ENCODE data around the gene SIGLEC9.

The SIGLEC9 gene

DNA sequence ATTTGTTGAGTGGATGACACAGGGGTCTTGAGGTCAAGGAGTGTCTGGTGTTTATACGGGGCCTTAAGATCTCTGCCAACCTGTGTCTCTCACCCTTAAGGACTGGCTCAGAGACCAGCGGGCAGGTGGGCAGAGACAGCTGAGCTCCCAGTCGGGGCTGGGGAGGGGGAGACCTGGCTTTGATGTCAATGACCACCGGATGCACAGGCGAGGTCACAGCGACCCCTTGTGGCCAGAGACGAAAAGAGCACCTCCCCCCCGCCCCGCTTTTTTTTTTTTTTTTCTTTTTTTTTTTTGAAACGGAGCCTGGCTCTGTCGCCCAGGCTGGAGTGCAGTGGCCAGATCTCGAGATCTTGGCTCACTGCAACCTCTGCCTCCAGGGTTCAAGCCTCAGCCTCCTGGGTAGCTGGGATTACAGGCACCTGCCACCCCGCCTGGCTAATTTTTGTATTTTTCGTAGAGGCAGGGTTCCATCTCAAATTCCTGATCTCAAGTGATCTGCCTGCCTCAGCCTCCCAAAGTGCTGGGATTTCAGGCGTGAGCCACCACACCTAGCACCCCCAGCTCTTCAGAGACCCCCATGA lies 29.9 kb upstream of the SIGLEC9 start:
- DNase-seq (ENCODE audit: low read depth, low spot score): no peak
- TF ChIP-seq, protein P1, sequence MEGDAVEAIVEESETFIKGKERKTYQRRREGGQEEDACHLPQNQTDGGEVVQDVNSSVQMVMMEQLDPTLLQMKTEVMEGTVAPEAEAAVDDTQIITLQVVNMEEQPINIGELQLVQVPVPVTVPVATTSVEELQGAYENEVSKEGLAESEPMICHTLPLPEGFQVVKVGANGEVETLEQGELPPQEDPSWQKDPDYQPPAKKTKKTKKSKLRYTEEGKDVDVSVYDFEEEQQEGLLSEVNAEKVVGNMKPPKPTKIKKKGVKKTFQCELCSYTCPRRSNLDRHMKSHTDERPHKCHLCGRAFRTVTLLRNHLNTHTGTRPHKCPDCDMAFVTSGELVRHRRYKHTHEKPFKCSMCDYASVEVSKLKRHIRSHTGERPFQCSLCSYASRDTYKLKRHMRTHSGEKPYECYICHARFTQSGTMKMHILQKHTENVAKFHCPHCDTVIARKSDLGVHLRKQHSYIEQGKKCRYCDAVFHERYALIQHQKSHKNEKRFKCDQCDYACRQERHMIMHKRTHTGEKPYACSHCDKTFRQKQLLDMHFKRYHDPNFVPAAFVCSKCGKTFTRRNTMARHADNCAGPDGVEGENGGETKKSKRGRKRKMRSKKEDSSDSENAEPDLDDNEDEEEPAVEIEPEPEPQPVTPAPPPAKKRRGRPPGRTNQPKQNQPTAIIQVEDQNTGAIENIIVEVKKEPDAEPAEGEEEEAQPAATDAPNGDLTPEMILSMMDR (IDR thresholded peaks at IDR 0.05; ENCODE audit: low read depth, low read length): peak; percentile 70
- in situ Hi-C loops (cut with HindIII; ENCODE audit: low sequenced_read_pairs): no loop called here
- H3K4me3 ChIP-seq (ENCODE audit: low read depth, low read length): no peak overlapping the region

DNA sequence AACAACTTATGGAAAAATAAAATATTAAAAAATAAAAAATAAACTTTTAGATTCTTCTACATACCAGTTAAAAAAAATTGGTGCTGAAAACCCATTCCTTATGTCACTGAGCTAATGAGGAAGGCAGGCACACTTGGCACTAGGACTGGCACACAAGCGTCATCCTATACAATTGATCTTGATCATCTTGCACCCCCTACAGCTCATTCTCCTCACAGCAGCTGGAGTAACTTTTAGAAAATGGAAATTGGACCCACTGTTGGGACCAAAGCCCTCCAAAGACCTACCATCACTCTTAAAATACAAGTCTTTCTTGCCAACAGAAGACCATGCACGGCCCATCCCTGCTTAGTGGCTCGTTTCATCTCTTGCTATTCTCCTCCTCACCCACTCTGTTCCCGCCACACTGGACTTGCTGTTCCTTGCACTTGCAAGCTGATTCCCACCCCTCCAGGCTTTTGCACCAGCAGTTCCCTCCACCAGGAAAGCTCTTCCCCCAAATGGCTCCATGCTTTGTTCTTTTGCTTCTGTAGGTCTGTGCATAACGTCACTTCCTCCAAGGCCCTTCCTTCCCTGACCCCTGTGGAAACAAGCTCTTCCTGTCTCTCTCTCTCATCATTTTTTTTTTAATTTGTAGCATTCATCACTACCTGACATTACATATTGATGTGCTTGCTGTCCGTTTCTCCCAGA lies 28.1 kb upstream of the SIGLEC9 start:
- H3K4me3 ChIP-seq (ENCODE audit: low read depth, low read length): no peak overlapping the region
- no peak for DNase-seq (ENCODE audit: low read depth, low spot score)
- TF ChIP-seq, protein P1 (IDR thresholded peaks at IDR 0.05; ENCODE audit: low read depth, low read length): peak; percentile 26
- in situ Hi-C loops (cut with HindIII; ENCODE audit: low sequenced_read_pairs): no loop called here

DNA sequence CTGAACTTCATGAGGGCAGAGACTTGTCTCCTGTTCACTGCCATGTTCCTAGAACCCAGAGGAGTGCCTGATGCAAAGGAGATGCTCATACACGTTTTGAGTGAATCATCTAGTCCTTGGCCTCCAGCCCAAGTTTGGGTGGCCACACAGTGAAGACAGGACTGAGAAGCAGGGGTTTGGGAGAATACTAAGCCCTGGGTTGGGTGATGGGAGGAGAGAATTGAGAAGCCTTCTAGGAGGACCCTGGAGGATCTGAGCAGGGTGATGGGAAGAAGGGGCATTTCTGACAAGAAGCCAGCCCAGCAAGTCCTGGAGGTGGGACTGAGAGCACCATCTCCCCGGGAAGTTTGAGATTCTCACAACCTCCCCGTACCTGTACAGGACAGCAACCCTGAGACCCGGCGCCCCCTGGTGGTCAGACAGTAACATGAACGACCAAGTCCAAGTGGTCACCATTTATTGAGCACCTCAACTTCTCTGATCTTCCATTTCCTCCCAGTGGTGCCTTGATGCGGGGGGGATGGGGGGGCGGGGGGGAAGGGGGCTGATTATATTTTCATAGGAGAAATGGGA lies 27.5 kb upstream of the SIGLEC9 start:
- H3K4me3 ChIP-seq (ENCODE audit: low read depth, low read length): no peak overlapping the region
- TF ChIP-seq, protein P1 (IDR thresholded peaks at IDR 0.05; ENCODE audit: low read depth, low read length): peak; percentile 72
- peak; percentile 52 for DNase-seq (ENCODE audit: low read depth, low spot score)
- in situ Hi-C loops (cut with HindIII; ENCODE audit: low sequenced_read_pairs): no loop called here

DNA sequence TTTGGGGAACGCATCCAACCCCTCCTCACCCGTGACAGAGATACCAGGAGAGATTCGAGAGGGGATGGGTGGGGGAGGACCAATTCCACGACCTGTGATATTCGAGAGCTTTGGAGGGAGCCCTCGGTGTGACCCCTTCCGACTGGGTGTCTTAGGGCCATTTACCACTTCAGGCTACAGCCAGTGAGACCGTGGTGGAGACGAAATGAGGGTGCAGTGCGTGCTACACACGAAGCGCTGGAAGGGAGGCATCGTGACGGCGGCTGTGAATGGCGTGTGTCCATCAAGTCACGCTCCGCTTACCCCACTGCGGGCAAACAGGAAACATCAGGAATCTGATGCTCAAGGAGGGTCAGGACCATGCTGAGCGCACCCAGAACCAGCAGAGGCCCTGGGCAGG lies 26.9 kb upstream of the SIGLEC9 start:
- in situ Hi-C loops (cut with HindIII; ENCODE audit: low sequenced_read_pairs): no loop called here
- TF ChIP-seq, protein P1 (IDR thresholded peaks at IDR 0.05; ENCODE audit: low read depth, low read length): no peak
- no peak for DNase-seq (ENCODE audit: low read depth, low spot score)
- no peak overlapping the region for H3K4me3 ChIP-seq (ENCODE audit: low read depth, low read length)

DNA sequence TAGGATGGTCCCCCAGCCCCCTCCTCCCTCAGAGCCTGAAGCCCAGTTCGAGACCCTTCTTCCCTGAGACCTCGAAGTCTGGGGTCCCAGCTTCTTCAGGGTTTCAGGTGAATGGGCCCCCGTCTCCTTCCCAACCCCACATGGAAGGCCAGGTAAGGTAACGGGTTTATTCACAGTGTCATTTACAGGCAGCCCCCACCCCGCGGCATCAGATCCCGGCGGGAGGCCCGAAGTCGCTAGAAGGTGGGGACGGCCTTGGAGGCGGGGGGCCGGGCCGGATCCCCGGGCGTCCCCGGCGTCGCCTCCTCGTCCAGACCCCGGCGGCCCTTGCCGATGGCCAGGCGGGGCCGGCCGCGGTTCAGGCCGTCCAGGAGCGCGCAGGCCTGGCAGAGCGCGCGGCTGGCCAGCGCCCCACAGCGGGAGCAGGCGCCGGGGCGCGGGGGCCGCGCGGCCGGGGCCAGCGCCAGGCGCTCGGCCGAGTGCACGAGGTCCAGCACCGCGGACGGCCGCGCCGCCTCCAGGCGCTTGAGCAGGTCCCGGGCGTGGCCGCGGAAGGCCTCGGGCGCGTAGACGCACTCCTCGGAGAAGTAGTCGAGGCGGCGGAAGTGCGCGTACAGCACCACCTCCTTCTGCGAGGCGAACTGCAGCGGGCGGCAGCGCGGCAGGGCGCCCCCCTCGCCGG lies 26.2 kb upstream of the SIGLEC9 start:
- in situ Hi-C loops (cut with HindIII; ENCODE audit: low sequenced_read_pairs): no loop called here
- DNase-seq (ENCODE audit: low read depth, low spot score): no peak
- H3K4me3 ChIP-seq (ENCODE audit: low read depth, low read length): no peak overlapping the region
- TF ChIP-seq, protein P1 (IDR thresholded peaks at IDR 0.05; ENCODE audit: low read depth, low read length): no peak

DNA sequence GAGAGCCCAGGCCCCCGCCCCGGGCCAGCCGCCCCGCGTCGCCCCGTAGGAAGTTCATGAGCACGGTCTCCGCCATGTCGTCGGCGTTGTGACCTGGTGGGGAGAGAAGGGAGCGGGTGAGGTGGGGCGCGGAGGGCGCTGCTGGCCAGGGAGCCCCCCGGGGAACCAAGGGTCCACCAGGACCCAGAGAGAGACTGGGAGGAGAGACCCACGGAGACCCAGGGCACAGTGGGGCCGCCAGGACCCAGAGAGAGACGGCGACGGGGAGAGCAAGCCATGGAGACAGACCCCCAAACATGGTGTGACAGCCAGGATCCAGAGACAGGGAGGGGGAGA lies 25.7 kb upstream of the SIGLEC9 start:
- no peak overlapping the region for H3K4me3 ChIP-seq (ENCODE audit: low read depth, low read length)
- no peak for DNase-seq (ENCODE audit: low read depth, low spot score)
- TF ChIP-seq, protein P1 (IDR thresholded peaks at IDR 0.05; ENCODE audit: low read depth, low read length): no peak
- in situ Hi-C loops (cut with HindIII; ENCODE audit: low sequenced_read_pairs): no loop called here
